Activated gamma-delta T cell treated with Interleukin-2 at 50 U/mL for 16 hours (primary cell): ENCODE measurements around the gene KCNH1.
A peak's percentile ranks its signal among the peaks of the same experiment; 100 is the strongest.
"Not testable (repeated sequence)": the region's sequence is repeated elsewhere in the genome, so short reads cannot be mapped to it uniquely, and the experiment has no call there.

Experiments used
- DNase-seq: peaks from one replicate; pipeline ENCODE4 v3.0.0-alpha.2; 2020

KCNH1 gene

GRCh38 chr1:210995931-210996330, 138.0 kb downstream of the KCNH1 start:
- DNase-seq: not testable (repeated sequence)

DNA sequence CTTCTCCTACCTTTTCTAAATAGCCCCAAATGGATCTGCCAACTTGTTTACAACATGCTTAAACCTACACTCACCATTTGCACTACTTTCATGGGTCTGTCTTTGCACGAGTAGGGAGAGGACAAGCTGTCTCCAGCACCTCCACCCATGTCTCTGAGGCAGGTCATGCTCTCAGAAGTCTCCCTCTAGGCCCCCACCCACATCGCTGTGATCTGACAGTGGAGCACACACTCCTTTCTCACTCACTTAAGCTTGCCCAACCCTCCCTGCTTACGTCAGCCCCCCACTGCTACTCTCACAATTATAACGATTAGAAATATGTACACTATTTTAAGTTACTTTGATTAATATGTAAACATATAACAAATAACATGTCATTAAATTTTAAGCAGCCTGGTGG, 141.1 kb downstream of the KCNH1 start:
- DNase-seq: no peak

DNA sequence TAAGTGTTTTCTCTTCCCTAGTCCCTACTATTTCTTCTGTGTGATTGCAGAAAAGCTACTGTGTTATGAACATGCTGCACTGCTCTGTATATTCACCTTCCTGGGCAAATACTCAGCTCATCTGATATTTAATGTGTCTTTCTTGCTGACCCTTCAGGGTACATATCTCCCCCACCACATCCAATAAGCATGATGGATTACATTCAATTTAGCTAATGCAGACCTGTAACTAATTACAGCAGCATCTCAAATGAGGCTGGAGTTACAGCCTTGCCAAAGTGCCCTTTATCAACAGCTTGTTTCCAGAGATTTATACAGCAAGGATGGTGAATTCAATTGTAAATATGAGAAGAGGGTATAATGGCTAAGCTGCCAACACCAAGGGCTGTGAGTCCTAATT, 144.0 kb downstream of the KCNH1 start:
- no peak for DNase-seq

GRCh38 chr1:210981490-210981889, 152.5 kb downstream of the KCNH1 start:
- DNase-seq: no peak

- DNase-seq: no peak
Observed at GRCh38 chr1:210980082-210980481, 153.9 kb downstream of the KCNH1 start.

DNA sequence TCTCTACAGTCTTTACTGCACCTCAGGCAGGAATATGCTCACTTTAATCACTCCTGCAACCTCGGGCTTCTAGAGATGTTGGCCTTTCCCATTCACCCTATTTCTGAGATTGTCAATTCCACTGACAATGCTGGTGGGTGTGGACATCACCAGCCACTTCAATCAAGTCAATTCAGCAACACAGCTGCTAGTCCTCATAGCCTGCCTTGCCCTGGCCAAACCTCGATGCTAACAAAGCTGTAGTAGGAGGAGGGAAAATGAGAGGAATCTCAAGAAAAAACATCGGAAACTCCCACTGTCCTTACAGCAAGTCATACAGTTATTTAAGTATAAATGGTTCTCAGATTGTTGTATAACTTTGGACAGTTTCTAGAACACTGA, 155.0 kb downstream of the KCNH1 start:
- DNase-seq: no peak

GRCh38 chr1:210978316-210978973, 155.5 kb downstream of the KCNH1 start:
- no peak for DNase-seq

GRCh38 chr1:210951279-210951678, 182.7 kb downstream of the KCNH1 start:
- DNase-seq: no peak

GRCh38 chr1:210949940-210950546, 183.9 kb downstream of the KCNH1 start:
- peak; percentile 43 for DNase-seq

GRCh38 chr1:210949489-210949888, 184.5 kb downstream of the KCNH1 start:
- no peak for DNase-seq

DNA sequence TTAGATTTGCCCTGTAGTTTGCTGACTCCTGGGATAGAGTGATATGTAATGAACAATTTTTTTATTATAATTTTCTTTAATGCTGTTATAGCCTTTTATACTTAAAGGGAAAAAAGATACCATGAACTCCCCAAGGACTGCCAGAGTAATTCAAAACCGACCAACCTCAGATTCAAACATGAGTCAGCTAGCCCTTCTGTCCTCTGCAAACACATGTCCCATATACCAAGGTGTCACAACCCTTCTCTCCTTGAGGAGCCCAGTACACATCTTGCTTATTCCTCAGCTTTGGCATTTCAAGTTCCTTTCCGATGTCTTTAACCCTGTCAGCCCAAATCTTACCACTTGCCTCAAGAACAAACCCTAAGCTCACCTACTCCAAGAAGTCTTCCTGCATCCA, 184.9 kb downstream of the KCNH1 start:
- DNase-seq: no peak

DNA sequence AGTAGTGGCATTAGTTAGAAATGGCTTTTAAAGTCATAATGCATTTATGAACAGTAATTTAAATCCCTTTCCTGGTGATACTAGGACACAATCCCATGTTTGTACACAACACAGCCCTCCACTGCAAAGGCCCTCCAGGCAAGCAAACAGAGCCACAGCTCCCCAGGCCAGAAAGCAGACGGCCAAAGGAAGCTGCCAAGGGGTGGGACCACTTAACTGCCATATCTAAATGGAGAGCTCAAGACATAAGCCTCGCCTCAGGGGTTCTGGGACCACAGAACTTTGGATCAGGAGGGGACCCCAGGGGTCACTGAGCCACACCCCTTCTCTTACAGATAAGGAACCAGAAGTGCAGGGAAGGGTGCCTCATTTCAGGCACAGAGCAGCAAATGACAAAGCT, 189.7 kb downstream of the KCNH1 start:
- no peak for DNase-seq

GRCh38 chr1:210942513-210942912, 191.4 kb downstream of the KCNH1 start:
- no peak for DNase-seq

- no peak for DNase-seq
Observed at GRCh38 chr1:210940081-210940617, 193.8 kb downstream of the KCNH1 start.

DNA sequence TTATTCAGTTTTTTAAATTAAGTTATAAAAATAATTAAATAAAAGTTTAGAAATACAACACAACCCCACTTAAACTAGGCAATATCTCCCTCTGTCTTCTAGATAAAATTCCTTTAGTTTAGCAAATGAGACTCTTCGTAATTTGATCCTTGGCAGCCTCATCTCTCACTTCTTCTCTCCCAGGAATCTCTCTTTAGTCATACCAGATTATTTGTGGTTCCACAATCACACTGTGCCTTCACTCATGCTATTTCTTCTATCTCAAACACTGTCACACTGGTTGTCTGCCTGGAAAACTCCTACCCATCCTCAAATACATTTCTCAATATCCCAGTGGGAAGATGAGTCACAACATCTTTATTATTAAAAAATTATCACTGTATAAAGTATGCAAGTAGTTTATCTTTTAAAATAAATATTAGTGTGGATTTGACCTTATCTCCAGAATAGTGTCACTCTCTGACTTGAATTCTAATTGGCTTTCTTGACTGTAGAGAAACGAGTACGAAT, 195.5 kb downstream of the KCNH1 start:
- no peak for DNase-seq

GRCh38 chr1:210937846-210938245, 196.1 kb downstream of the KCNH1 start:
- DNase-seq: no peak

GRCh38 chr1:210935905-210936304, 198.0 kb downstream of the KCNH1 start:
- no peak for DNase-seq

GRCh38 chr1:210932104-210932503, 201.8 kb downstream of the KCNH1 start:
- DNase-seq: no peak

GRCh38 chr1:210922666-210923065, 211.3 kb downstream of the KCNH1 start:
- DNase-seq: no peak

DNA sequence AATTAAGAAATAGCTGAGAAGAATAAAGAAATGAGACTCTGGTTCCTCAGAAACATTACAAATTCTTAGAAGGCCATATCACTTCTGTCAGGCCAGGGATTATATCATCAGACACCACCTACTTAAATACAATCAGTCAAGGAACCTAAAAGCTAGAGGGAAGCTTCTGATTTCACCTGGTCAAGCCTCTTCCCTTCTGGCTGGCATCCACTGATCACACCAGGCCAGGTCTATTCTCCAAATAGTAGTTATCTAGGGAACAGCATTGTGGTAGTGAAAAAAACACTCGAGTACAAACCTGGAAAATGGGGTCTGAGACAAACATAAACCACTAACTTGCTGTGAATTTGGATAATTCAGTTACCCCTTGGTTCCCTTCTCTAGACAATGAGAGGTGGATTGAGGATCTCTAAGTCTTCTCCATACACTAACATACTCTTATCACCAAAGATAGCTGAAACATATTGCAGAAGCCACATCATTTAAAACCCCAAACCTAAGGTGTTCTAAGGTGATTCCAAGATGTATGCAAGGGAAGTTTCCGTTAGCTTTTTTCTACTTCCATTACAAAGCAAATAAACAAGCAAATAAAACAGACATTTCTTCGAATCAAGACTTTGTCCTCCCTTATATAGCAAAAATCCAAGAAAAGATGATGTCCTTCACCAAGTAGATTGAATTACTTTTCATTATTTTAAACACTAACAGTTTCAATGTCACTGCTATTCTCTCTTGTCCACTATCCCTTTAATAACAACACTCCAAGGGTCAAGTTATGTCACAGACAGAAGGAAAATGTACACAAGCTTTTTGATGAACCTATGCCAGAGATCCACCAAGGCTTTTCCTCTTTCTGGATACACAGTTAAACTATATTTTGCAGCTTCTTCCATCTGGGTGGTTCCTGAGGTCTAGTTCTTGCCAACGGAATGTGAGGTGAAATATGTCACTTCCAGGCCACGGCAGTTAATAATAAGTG, 212.9 kb downstream of the KCNH1 start:
- no peak for DNase-seq

GRCh38 chr1:210920258-210920657, 213.7 kb downstream of the KCNH1 start:
- DNase-seq: no peak

- no peak for DNase-seq
Observed at GRCh38 chr1:210918893-210919292, 215.1 kb downstream of the KCNH1 start.

DNA sequence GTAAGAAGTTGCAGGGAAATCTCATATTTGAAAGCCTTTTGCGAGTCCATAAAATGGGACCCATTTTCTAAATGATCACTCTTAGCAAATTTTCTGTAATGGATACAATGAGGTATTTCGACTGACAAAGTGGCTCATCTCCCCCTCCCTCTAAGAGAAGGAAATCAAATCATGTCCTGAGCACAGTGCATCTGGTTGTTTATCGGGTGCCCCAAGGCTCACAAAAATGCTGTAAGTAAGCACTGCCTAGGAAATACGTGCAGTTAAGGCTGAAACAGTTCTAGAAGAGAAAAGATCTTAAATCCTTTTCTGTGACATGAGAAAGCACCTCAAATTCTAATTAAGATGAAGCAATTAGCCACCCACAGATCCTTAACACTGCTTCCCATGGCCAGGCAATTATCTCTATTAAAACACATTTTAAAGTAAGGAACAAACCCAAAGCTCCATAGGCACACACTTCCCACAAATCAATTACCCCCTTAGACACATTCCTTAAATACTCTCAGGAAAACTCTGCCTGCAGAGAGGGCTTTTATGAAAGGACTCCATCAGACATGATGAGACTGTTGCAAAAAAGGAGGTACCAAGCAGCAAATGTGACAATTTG, 216.3 kb downstream of the KCNH1 start:
- no peak for DNase-seq
